H1 (cell line): ENCODE data around the gene DVL3. TPM values are rescaled to one million over a fixed set of nuclear protein-coding genes. Genes with fewer than 3 reads are reported as not detected.

Experiments
- CTCF ChIA-PET: fragments of 300-600 bp; sonication (Branson Sonifier 250); formaldehyde crosslinking; loops from one replicate; lab custom pipeline; 2021; ENCODE audit not compliant: partially characterized antibody; lab: Charles Lee
- POLR2A ChIA-PET: fragments of 300-600 bp; sonication (Branson Sonifier 250); formaldehyde crosslinking; loops from one replicate; lab custom pipeline; 2021; ENCODE audit warnings: inconsistent platforms; ENCODE audit not compliant: partially characterized antibody; lab: Charles Lee
- DNase-seq, 2 experiments: peaks; one replicate each; pipeline versions ENCODE4 v3.0.0 to v3.0.0-alpha.2; 2010 to 2022; ENCODE audit warnings: low spot score in 2 of 2, low read depth in 1 of 2, mixed read lengths in 1 of 2
- FAIRE-seq: peaks from 2 replicates; lab custom pipeline; 2011; peaks lifted over from hg19 to GRCh38; lab: Jason Lieb, UNC
- H2AFZ ChIP-seq: 2 replicates; pipeline ENCODE4 v1.8.1; 2012; ENCODE audit warnings: low read length, inconsistent platforms
- H2AK5ac ChIP-seq: 2 replicates; pipeline ENCODE4 v1.6.1; 2013; ENCODE audit warnings: low read depth, low read length
- H2BK120ac ChIP-seq: replicated peaks from 2 replicates; pipeline ENCODE3; 2013; ENCODE audit warnings: low read depth, low read length, inconsistent platforms
- H2BK12ac ChIP-seq: 2 replicates; pipeline ENCODE4 v1.6.1; 2013; ENCODE audit warnings: low read depth, low read length
- H2BK15ac ChIP-seq: 2 replicates; pipeline ENCODE4 v1.6.1; 2013; ENCODE audit warnings: low read length
- H2BK20ac ChIP-seq: 2 replicates; pipeline ENCODE4 v1.6.1; 2013; ENCODE audit warnings: low read length
- H2BK5ac ChIP-seq: 2 replicates; pipeline ENCODE4 v1.6.1; 2013; ENCODE audit warnings: low read depth, low read length
- H3K14ac ChIP-seq: 2 replicates; pipeline ENCODE4 v1.6.1; 2013; ENCODE audit warnings: inconsistent platforms; ENCODE audit not compliant: insufficient read length
- H3K18ac ChIP-seq: 2 replicates; pipeline ENCODE4 v1.6.1; 2013; ENCODE audit warnings: low read length; ENCODE audit errors: extremely low read depth
- H3K23ac ChIP-seq: 2 replicates; pipeline ENCODE4 v1.6.1; 2013; ENCODE audit warnings: inconsistent platforms; ENCODE audit not compliant: insufficient read length
- H3K23me2 ChIP-seq: 2 replicates; pipeline ENCODE4 v1.6.1; 2013; ENCODE audit warnings: low read depth, low read length
- H3K27ac ChIP-seq: 2 replicates; pipeline ENCODE4 v1.6.1; 2011; ENCODE audit warnings: low read depth, low read length, inconsistent platforms
- H3K27me3 ChIP-seq, 4 experiments: replicated peaks in 1 of 4; 1 replicate in 1 of 4; 2 replicates in 3 of 4; pipeline versions ENCODE4 v1.6.1 to v1.8.1; 2011 to 2013; ENCODE audit warnings: low read length in 3 of 4, mild to moderate bottlenecking in 3 of 4, inconsistent platforms in 2 of 4, mixed read lengths in 2 of 4, moderate library complexity in 1 of 4; ENCODE audit not compliant: control insufficient read depth in 3 of 4, insufficient read depth in 3 of 4; ENCODE audit errors: extremely low read depth in 1 of 4
- H3K36me3 ChIP-seq, 4 experiments: 2 replicates each; pipeline versions ENCODE4 v1.6.1 to v1.8.1; 2011 to 2013; ENCODE audit warnings: mild to moderate bottlenecking in 4 of 4, low read length in 3 of 4, moderate library complexity in 2 of 4, control low read depth in 1 of 4, inconsistent platforms in 1 of 4; ENCODE audit not compliant: insufficient read depth in 4 of 4, control insufficient read depth in 2 of 4
- H3K4ac ChIP-seq: replicated peaks from 2 replicates; pipeline ENCODE3; 2013; ENCODE audit warnings: low read length, low read depth, mixed read lengths, inconsistent platforms; ENCODE audit not compliant: insufficient read length
- H3K4me1 ChIP-seq, 4 experiments: replicated peaks in 1 of 4; 1 replicate in 1 of 4; 2 replicates in 3 of 4; pipeline versions ENCODE4 v1.6.1 to v1.8.1; 2011 to 2013; ENCODE audit warnings: low read length in 3 of 4, inconsistent platforms in 2 of 4, mixed read lengths in 1 of 4; ENCODE audit not compliant: insufficient read depth in 4 of 4, control insufficient read depth in 3 of 4
- H3K4me2 ChIP-seq, 2 experiments: 2 replicates each; pipeline versions ENCODE4 v1.6.1 to v1.8.1; 2011 to 2013; ENCODE audit warnings: low read depth in 2 of 2, low read length in 2 of 2, control low read depth in 1 of 2, inconsistent platforms in 1 of 2, mild to moderate bottlenecking in 1 of 2; ENCODE audit not compliant: insufficient read depth in 1 of 2
- H3K4me3 ChIP-seq, 4 experiments: fragments of 200-600, 300-600 bp in 1 of 4; sonication (generic), shearing (Covaris generic), sonication (Bioruptor Twin) in 1 of 4; 2 replicates each; pipeline versions ENCODE4 v1.5.1 to v1.8.1; 2011 to 2016; ENCODE audit warnings: low read length in 4 of 4, low read depth in 3 of 4, control low read depth in 2 of 4, inconsistent platforms in 2 of 4, mild to moderate bottlenecking in 2 of 4, mixed read lengths in 1 of 4, moderate library complexity in 1 of 4; ENCODE audit not compliant: insufficient read depth in 2 of 4; ENCODE audit errors: extremely low read depth in 1 of 4
- H3K56ac ChIP-seq: replicated peaks from 2 replicates; pipeline ENCODE3; 2013; ENCODE audit warnings: low read depth, mild to moderate bottlenecking, mixed read lengths, low read length, inconsistent platforms; ENCODE audit not compliant: insufficient read length
- H3K79me1 ChIP-seq: 2 replicates; pipeline ENCODE4 v1.6.1; 2013; ENCODE audit warnings: low read depth, low read length, control low read depth
- H3K79me2 ChIP-seq, 2 experiments: 2 replicates each; pipeline versions ENCODE4 v1.6.1 to v1.8.1; 2012 to 2013; ENCODE audit warnings: low read length in 2 of 2, mild to moderate bottlenecking in 2 of 2, inconsistent platforms in 1 of 2; ENCODE audit not compliant: insufficient read depth in 2 of 2, control insufficient read depth in 1 of 2
- H3K9ac ChIP-seq, 4 experiments: replicated peaks in 1 of 4; 1 replicate in 1 of 4; 2 replicates in 3 of 4; pipeline versions ENCODE4 v1.6.1 to v1.8.1; 2011 to 2013; ENCODE audit warnings: low read depth in 3 of 4, low read length in 3 of 4, control low read depth in 2 of 4, mild to moderate bottlenecking in 2 of 4, moderate library complexity in 2 of 4, inconsistent platforms in 1 of 4; ENCODE audit errors: extremely low read depth in 1 of 4
- H3K9me3 ChIP-seq, 2 experiments: 2 replicates each; pipeline versions ENCODE4 v1.6.1 to v1.8.1; 2012 to 2013; ENCODE audit warnings: mild to moderate bottlenecking in 2 of 2, moderate library complexity in 2 of 2, control low read depth in 1 of 2, inconsistent platforms in 1 of 2, low read depth in 1 of 2, low read length in 1 of 2, mixed read lengths in 1 of 2; ENCODE audit not compliant: insufficient read depth in 2 of 2
- H4K20me1 ChIP-seq, 2 experiments: replicated peaks in 1 of 2; 2 replicates each; pipeline versions ENCODE3 to v1.8.1; 2011 to 2013; ENCODE audit warnings: inconsistent platforms in 2 of 2, low read length in 2 of 2, mild to moderate bottlenecking in 1 of 2; ENCODE audit not compliant: insufficient read depth in 2 of 2, control insufficient read depth in 1 of 2
- H4K5ac ChIP-seq: 2 replicates; pipeline ENCODE4 v1.6.1; 2013; ENCODE audit warnings: low read length, low read depth, mixed read lengths, inconsistent platforms; ENCODE audit not compliant: insufficient read length
- H4K8ac ChIP-seq: 2 replicates; pipeline ENCODE4 v1.8.0; 2013; ENCODE audit warnings: mild to moderate bottlenecking, moderate library complexity, low read length, inconsistent platforms; ENCODE audit not compliant: insufficient read depth; ENCODE audit errors: extremely low read depth
- H4K91ac ChIP-seq: replicated peaks from 2 replicates; pipeline ENCODE3; 2013; ENCODE audit warnings: low read length, mixed read lengths, inconsistent platforms; ENCODE audit not compliant: insufficient read length
- ATF3 ChIP-seq: IDR thresholded peaks from 2 replicates; pipeline ENCODE4 v1.6.1; 2011; ENCODE audit warnings: low read depth, mild to moderate bottlenecking, low read length; ENCODE audit not compliant: insufficient read depth
- CHD1 ChIP-seq: IDR thresholded peaks from 2 replicates; pipeline ENCODE4 v1.6.1; 2012; ENCODE audit warnings: low read depth, low read length, improper control_type of control experiment
- CHD2 ChIP-seq: IDR thresholded peaks from 2 replicates; pipeline ENCODE4 v1.6.1; 2012; ENCODE audit warnings: low read length, improper control_type of control experiment
- GTF2F1 ChIP-seq: IDR thresholded peaks from 2 replicates; pipeline ENCODE4 v1.6.1; 2012; ENCODE audit warnings: low read depth, low read length, improper control_type of control experiment, borderline replicate concordance
- JUND ChIP-seq: IDR thresholded peaks from 2 replicates; pipeline ENCODE4 v1.6.1; 2011; ENCODE audit warnings: mild to moderate bottlenecking, improper control_type of control experiment, low read length
- TAF7 ChIP-seq: optimal IDR thresholded peaks from 2 replicates; pipeline ENCODE3; 2011; ENCODE audit warnings: low read depth, mild to moderate bottlenecking, inconsistent platforms, low read length, moderate library complexity, borderline replicate concordance
- TBP ChIP-seq: IDR thresholded peaks from 2 replicates; pipeline ENCODE4 v1.6.1; 2011; ENCODE audit warnings: low read depth, low read length, improper control_type of control experiment
- USF2 ChIP-seq: IDR thresholded peaks from 2 replicates; pipeline ENCODE4 v1.6.1; 2011; ENCODE audit warnings: low read length, improper control_type of control experiment
- WGBS, 2 experiments: shearing (Covaris generic) in 1 of 2; methylation state at CpG; one replicate each; pipeline versions ENCODE4 v1.1.6 to v1.1.7; 2013 to 2015; ENCODE audit warnings: low lambda C conversion rate in 2 of 2, mixed read lengths in 2 of 2, inconsistent platforms in 1 of 2, low coverage in 1 of 2, missing lambda C conversion rate in 1 of 2; ENCODE audit not compliant: insufficient replicate concordance in 2 of 2, insufficient coverage in 1 of 2, insufficient read length in 1 of 2; ENCODE audit errors: extremely low coverage in 1 of 2, missing lambda C conversion rate in 1 of 2; 5-methylcytosine and 5-hydroxymethylcytosine counted together
- polyA plus RNA-seq, 7 experiments: library from polyadenylated mRNA; depleted of rRNA in 3 of 7; stranded (reverse) in 5 of 7; unstranded in 2 of 7; fragments of >200 nt in 5 of 7; fragments of 200-250 nt in 2 of 7; gene quantifications; 1 replicate in 5 of 7; 2 replicates in 1 of 7; 4 replicates in 1 of 7; pipeline versions ENCODE4 v1.2.1 to v1.2.3, GENCODE V29; 2011 to 2013; ENCODE audit warnings: missing spikeins in 2 of 7, mixed read lengths in 2 of 7
- total RNA-seq: library from RNA; stranded (reverse); fragmentation: NEBNext Ultra II Directional; extraction: Animal tissue kit (Norgen Biotek cat#: 25700); gene quantifications from 2 replicates; pipeline ENCODE4 v1.2.1, GENCODE V29; 2021

The DVL3 gene
- total and polyA plus RNA-seq, 2 of the 8 experiments (the other 6 are each of a cell fraction or from before 2014, with no cell fraction given) = 38.5 to 66.6 TPM

- Histone ChIP-seq H3K9ac (no peak overlapping the region), H3K27me3 (no peaks in the 10 kb centered on the region), H3K79me2 (no peaks in the 10 kb centered on the region), H2BK12ac (no peak overlapping the region), H3K4me1 (no peaks in the 10 kb centered on the region), H3K23me2 (no peaks in the 10 kb centered on the region), H2BK15ac (no peak overlapping the region), H3K14ac (no peak overlapping the region), H2BK20ac (no peak overlapping the region), H3K9me3 (no peaks in the 10 kb centered on the region), H3K36me3 (no peaks in the 10 kb centered on the region), H3K18ac (no peak overlapping the region), H4K20me1 (no peaks in the 10 kb centered on the region), H4K8ac (no peak overlapping the region), H2BK120ac (no peak overlapping the region), H3K27ac (no peak overlapping the region), H2AK5ac (no peak overlapping the region), H3K79me1 (no peaks in the 10 kb centered on the region), H3K4me3 (no peak overlapping the region), H3K4ac (no peak overlapping the region), H2AFZ (no peak overlapping the region), H3K4me2 (no peak overlapping the region), H2BK5ac (no peak overlapping the region), H3K56ac (no peak overlapping the region), H3K23ac (no peak overlapping the region), H4K5ac (no peak overlapping the region), H4K91ac (no peak overlapping the region)
- TF ChIP-seq JUND = no peak
- TF ChIP-seq USF2 = no peak
- no peak for TF ChIP-seq CHD2
- TF ChIP-seq CHD1 = no peak
- TF ChIP-seq TBP = no peak
- no peak for TF ChIP-seq ATF3
- no peak for TF ChIP-seq GTF2F1
- TF ChIP-seq TAF7 = no peak
- FAIRE-seq (no peak), DNase-seq (no peak)
- CTCF ChIA-PET = interaction anchor here (0.7 to 3.2 kb wide), 5 partner anchors 8 to 169 kb away, joined by 3 to 40 read pairs (median 5); no protein-coding TSS in a partner anchor
- whole genome bisulfite sequencing, 2 experiments = 90% methylated on average over 11 of the region's 11 CpGs; no CpG with 5 or more reads in 1 of the 2 experiments
- POLR2A ChIA-PET = interaction anchor here (0.7 kb wide), 1 partner anchor 12 kb away, joined by 3 read pairs; no protein-coding TSS in a partner anchor
Measured at GRCh38 chr3:184209146-184209923, 54.2 kb downstream of the DVL3 start.
